Measurements from ENCODE around the gene MRPL33.
"Not testable (repeated sequence)": the region's sequence is repeated elsewhere in the genome, so short reads cannot be mapped to it uniquely, and the experiment has no call there.

MRPL33 gene

GRCh38 chr2:27756091-27756490, 15.4 kb upstream of the MRPL33 start:
- Histone ChIP-seq H3K9ac (ENCODE audit: insufficient read length, low read depth) (no peak overlapping the region), H3K4me3 (ENCODE audit: insufficient read length, low read depth) (no peak overlapping the region), H3K36me3 (ENCODE audit: insufficient read depth, insufficient read length, low read length) (no peaks in the 10 kb centered on the region), H3K9me3 (ENCODE audit: insufficient read depth, low read length) (no peaks in the 10 kb centered on the region), H3K27me3 (ENCODE audit: insufficient read depth, insufficient read length) (no peaks in the 10 kb centered on the region), H3K4me1 (ENCODE audit: insufficient read depth, insufficient read length) (no peaks in the 10 kb centered on the region)
- DNase-seq (ENCODE audit: low read depth, low spot score): no peak
- TF ChIP-seq SUZ12 (IDR thresholded peaks at IDR 0.05; ENCODE audit: extremely low read depth, insufficient read depth, insufficient read length): no peak
- TF ChIP-seq ZNF274 (IDR thresholded peaks at IDR 0.05; ENCODE audit: low read depth, low read length): no peak
- no peak for TF ChIP-seq YY1 (IDR thresholded peaks at IDR 0.05; ENCODE audit: insufficient read depth, insufficient read length)

DNA sequence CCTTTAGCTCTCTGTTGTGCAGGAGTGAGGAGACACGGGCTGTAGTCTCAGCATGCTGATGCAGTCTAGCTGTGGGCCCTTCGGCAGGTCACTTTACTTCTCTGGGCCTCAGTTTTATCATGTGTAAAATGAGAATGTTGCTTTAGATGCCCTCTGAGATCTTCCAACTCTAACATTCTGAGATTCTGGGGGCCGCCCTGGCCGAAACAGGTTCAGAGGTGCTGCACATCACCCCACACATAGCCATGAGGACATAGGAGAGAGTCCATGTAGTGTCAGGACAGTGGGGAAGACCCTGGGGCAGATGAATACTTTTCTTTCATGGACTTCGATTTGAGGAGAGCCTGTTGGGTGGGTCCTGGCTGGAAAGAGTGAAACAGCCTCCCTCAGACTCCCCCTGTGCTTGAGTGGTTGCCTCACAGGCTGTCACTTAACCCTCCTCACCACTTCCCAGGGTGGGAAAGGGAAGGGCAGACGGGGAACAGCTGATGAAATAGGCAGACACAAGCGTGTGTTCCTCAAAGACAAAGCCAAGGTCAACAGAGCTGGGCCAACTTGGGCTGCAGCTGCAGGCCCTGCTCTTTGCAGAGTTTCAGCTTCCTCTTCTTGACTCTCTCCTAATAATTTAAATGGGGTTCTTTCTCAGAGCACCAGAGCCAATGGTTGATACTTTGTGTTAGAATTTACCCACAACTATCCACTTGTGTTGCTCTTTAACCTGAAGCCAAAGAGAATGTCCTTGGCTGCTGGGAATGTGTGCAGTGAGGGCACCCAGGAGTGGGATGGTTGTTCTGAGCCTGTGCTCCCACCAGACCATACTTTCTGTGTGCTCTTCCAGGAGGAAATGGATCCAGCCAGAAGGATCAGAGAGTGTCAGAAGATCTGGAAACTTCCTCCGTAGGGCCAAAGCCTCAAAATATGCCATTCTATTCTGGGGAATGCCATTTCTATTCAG, 14.7 kb upstream of the MRPL33 start:
- TF ChIP-seq ZNF274 (IDR thresholded peaks at IDR 0.05; ENCODE audit: low read depth, low read length): no peak
- no peak for TF ChIP-seq SUZ12 (IDR thresholded peaks at IDR 0.05; ENCODE audit: extremely low read depth, insufficient read depth, insufficient read length)
- no peak for TF ChIP-seq YY1 (IDR thresholded peaks at IDR 0.05; ENCODE audit: insufficient read depth, insufficient read length)
- Histone ChIP-seq H3K9me3 (ENCODE audit: insufficient read depth, low read length) (no peaks in the 10 kb centered on the region), H3K4me1 (ENCODE audit: insufficient read depth, insufficient read length) (no peaks in the 10 kb centered on the region), H3K27me3 (ENCODE audit: insufficient read depth, insufficient read length) (no peaks in the 10 kb centered on the region), H3K4me3 (ENCODE audit: insufficient read length, low read depth) (no peak overlapping the region), H3K36me3 (ENCODE audit: insufficient read depth, insufficient read length, low read length) (no peaks in the 10 kb centered on the region), H3K9ac (ENCODE audit: insufficient read length, low read depth) (no peak overlapping the region)
- DNase-seq (ENCODE audit: low read depth, low spot score): no peak

DNA sequence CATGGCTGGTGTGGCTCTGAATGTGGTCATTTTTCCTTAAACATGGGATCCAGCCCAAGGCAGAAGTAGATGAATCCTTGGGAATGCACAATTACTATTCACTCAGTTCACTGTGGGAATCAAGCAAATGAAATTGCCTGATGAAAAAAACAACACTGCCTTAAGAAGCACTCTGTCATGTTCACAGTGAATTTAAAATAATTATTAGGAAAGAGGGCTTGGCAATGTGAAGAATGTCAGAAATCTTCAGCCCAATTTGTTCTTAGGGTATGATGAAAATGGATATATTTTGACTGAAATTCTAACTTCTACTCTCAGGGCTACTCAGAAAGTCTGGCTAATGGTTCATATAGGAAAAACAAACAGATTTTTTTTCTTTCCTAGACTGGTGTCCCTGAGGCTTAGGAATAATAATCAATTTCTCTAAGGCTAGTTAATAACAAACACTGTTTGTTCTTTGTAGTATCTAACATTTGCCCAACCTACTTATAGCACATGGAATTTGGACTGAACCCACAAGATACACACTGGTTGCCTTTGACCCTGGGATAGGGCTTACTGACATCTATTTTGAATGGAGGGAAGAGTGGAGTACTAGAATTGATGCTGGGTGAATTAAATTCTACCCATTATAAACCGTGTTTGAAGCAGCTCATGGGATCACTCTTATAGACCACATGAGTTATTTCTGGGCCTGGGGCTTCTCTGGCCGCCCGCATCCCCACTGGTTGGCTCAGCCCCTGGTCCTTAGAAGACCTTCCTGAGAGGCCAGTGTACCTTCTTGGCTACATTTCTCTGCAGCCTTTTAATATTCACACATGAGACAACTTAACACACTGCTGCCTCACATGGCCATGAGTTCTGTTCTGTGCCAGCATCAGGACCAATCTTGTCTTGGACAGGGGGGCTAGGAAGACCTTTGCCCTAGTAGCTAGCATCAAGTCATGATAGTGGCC, 8.3 kb upstream of the MRPL33 start:
- Histone ChIP-seq H3K9ac (ENCODE audit: insufficient read length, low read depth) (no peak overlapping the region), H3K4me3 (ENCODE audit: insufficient read length, low read depth) (no peak overlapping the region), H3K27me3 (ENCODE audit: insufficient read depth, insufficient read length) (no peaks in the 10 kb centered on the region), H3K9me3 (ENCODE audit: insufficient read depth, low read length) (no peaks in the 10 kb centered on the region), H3K4me1 (ENCODE audit: insufficient read depth, insufficient read length) (no peaks in the 10 kb centered on the region), H3K36me3 (ENCODE audit: insufficient read depth, insufficient read length, low read length) (no peaks in the 10 kb centered on the region)
- DNase-seq (ENCODE audit: low read depth, low spot score): no peak
- TF ChIP-seq ZNF274 (IDR thresholded peaks at IDR 0.05; ENCODE audit: low read depth, low read length): no peak
- no peak for TF ChIP-seq SUZ12 (IDR thresholded peaks at IDR 0.05; ENCODE audit: extremely low read depth, insufficient read depth, insufficient read length)
- TF ChIP-seq YY1 (IDR thresholded peaks at IDR 0.05; ENCODE audit: insufficient read depth, insufficient read length): no peak

- Histone ChIP-seq H3K9me3 (ENCODE audit: insufficient read depth, low read length) (no peaks in the 10 kb centered on the region), H3K9ac (ENCODE audit: insufficient read length, low read depth) (no peak overlapping the region), H3K27me3 (ENCODE audit: insufficient read depth, insufficient read length) (no peaks in the 10 kb centered on the region), H3K4me3 (ENCODE audit: insufficient read length, low read depth) (no peak overlapping the region), H3K4me1 (ENCODE audit: insufficient read depth, insufficient read length) (no peaks in the 10 kb centered on the region), H3K36me3 (ENCODE audit: insufficient read depth, insufficient read length, low read length) (no peaks in the 10 kb centered on the region)
- no peak for TF ChIP-seq YY1 (IDR thresholded peaks at IDR 0.05; ENCODE audit: insufficient read depth, insufficient read length)
- TF ChIP-seq ZNF274 (IDR thresholded peaks at IDR 0.05; ENCODE audit: low read depth, low read length): no peak
- DNase-seq (ENCODE audit: low read depth, low spot score): no peak
Observed at GRCh38 chr2:27763907-27764267, 7.6 kb upstream of the MRPL33 start.

DNA sequence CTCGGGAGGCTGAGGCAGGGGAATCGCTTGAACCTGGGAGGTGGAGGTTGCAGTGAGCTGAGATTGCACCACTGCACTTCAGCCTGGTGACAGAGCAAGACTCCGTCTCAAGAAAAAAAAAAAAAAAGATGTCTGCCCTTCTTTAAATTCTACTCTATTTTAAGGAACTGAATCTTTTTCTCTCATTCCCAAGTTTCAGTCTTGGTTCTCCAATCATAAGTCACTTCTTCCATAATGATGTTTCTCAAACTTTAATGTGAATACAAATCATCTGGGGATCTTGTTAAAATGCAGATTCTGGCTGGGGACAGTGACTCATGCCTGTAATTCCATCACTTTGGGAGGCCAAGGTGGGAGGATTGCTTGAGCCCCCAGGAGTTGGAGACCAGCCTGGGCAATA, 7.0 kb upstream of the MRPL33 start:
- not testable (repeated sequence) for H3K36me3 ChIP-seq (ENCODE audit: insufficient read depth, insufficient read length, low read length); H3K4me1 ChIP-seq (ENCODE audit: insufficient read depth, insufficient read length); DNase-seq (ENCODE audit: low read depth, low spot score); H3K9me3 ChIP-seq (ENCODE audit: insufficient read depth, low read length); H3K4me3 ChIP-seq (ENCODE audit: insufficient read length, low read depth); H3K9ac ChIP-seq (ENCODE audit: insufficient read length, low read depth); H3K27me3 ChIP-seq (ENCODE audit: insufficient read depth, insufficient read length)

- no peaks in the 10 kb centered on the region for H3K36me3 ChIP-seq (ENCODE audit: insufficient read depth, insufficient read length, low read length)
- DNase-seq (ENCODE audit: low read depth, low spot score): peak; percentile 60
- TF ChIP-seq ZNF274 (IDR thresholded peaks at IDR 0.05; ENCODE audit: low read depth, low read length) (no peak), SUZ12 (IDR thresholded peaks at IDR 0.05; ENCODE audit: extremely low read depth, insufficient read depth, insufficient read length) (no peak), YY1 (IDR thresholded peaks at IDR 0.05; ENCODE audit: insufficient read depth, insufficient read length) (no peak)
- no peaks in the 10 kb centered on the region for H3K4me1 ChIP-seq (ENCODE audit: insufficient read depth, insufficient read length)
- H3K9me3 ChIP-seq (ENCODE audit: insufficient read depth, low read length): no peaks in the 10 kb centered on the region
- H3K27me3 ChIP-seq (ENCODE audit: insufficient read depth, insufficient read length): no peaks in the 10 kb centered on the region
- no peak overlapping the region for H3K9ac ChIP-seq (ENCODE audit: insufficient read length, low read depth)
- H3K4me3 ChIP-seq (ENCODE audit: insufficient read length, low read depth): no peak overlapping the region
Observed at GRCh38 chr2:27765621-27766286, 5.8 kb upstream of the MRPL33 start.

- Histone ChIP-seq H3K4me1 (ENCODE audit: insufficient read depth, insufficient read length) (no peaks in the 10 kb centered on the region), H3K9me3 (ENCODE audit: insufficient read depth, low read length) (no peaks in the 10 kb centered on the region), H3K27me3 (ENCODE audit: insufficient read depth, insufficient read length) (no peaks in the 10 kb centered on the region), H3K4me3 (ENCODE audit: insufficient read length, low read depth) (no peak overlapping the region), H3K9ac (ENCODE audit: insufficient read length, low read depth) (no peak overlapping the region), H3K36me3 (ENCODE audit: insufficient read depth, insufficient read length, low read length) (no peaks in the 10 kb centered on the region)
- no peak for DNase-seq (ENCODE audit: low read depth, low spot score)
- no peak for TF ChIP-seq ZNF274 (IDR thresholded peaks at IDR 0.05; ENCODE audit: low read depth, low read length)
- no peak for TF ChIP-seq YY1 (IDR thresholded peaks at IDR 0.05; ENCODE audit: insufficient read depth, insufficient read length)
- no peak for TF ChIP-seq SUZ12 (IDR thresholded peaks at IDR 0.05; ENCODE audit: extremely low read depth, insufficient read depth, insufficient read length)
Observed at GRCh38 chr2:27766287-27766661, 5.2 kb upstream of the MRPL33 start.

All from NT2/D1 (cell line).